ENCODE measurements around the gene DYRK4.
A peak's percentile ranks its signal among the peaks of the same experiment; 100 is the strongest.

Gene DYRK4

GRCh38 chr12:4591180-4591687, 29.2 kb downstream of the DYRK4 start:
- no peak overlapping the region for H3K4me2 ChIP-seq (ENCODE audit: low read length)
- peaks cover 33% of the 10 kb centered on the region for H3K27me3 ChIP-seq (ENCODE audit: control insufficient read depth, insufficient read depth, low read length)

DNA sequence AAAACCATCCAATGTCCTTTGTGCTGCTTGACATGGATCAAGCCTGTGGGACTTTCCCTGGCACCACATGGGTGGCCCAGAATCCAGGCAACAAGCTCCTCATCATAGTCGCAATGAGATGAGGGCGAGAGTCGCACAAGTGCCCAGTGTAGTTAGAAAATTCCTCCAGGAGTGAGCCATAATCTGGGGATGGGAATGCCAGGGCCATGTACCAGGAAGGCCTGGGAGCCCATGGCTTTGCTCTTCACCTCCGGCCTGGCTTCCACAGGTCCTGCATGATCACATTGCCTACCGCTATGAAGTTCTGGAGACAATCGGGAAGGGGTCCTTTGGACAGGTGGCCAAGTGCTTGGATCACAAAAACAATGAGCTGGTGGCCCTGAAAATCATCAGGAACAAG, 33.9 kb downstream of the DYRK4 start:
- Histone ChIP-seq H3K4me1 (ENCODE audit: control insufficient read depth, insufficient read depth, low read length) (no peaks in the 10 kb centered on the region), H3K36me3 (ENCODE audit: insufficient read depth, low read length) (no peaks in the 10 kb centered on the region), H3K9me3 (replicated peaks; ENCODE audit: low read length) (no peaks in the 10 kb centered on the region), H3K9ac (ENCODE audit: low read depth, low read length) (no peak overlapping the region), H3K4me2 (ENCODE audit: low read length) (no peak overlapping the region), H3K27me3 (ENCODE audit: control insufficient read depth, insufficient read depth, low read length) (peaks cover 26% of the 10 kb centered on the region), H3K4me3 (ENCODE audit: low read length) (no peak overlapping the region)

More at GRCh38 chr12:4591180-4591687, 29.2 kb downstream of the DYRK4 start:
- no peak overlapping the region for H3K9ac ChIP-seq (ENCODE audit: low read depth, low read length)
- H3K36me3 ChIP-seq (ENCODE audit: insufficient read depth, low read length): no peaks in the 10 kb centered on the region
- H3K9me3 ChIP-seq (replicated peaks; ENCODE audit: low read length): no peaks in the 10 kb centered on the region
- no peak overlapping the region for H3K4me3 ChIP-seq (ENCODE audit: low read length)
- no peaks in the 10 kb centered on the region for H3K4me1 ChIP-seq (ENCODE audit: control insufficient read depth, insufficient read depth, low read length)

- Histone ChIP-seq H3K36me3 (ENCODE audit: insufficient read depth, low read length) (no peaks in the 10 kb centered on the region), H3K9ac (ENCODE audit: low read depth, low read length) (no peak overlapping the region), H3K9me3 (replicated peaks; ENCODE audit: low read length) (no peaks in the 10 kb centered on the region), H3K4me2 (ENCODE audit: low read length) (no peak overlapping the region), H3K4me1 (ENCODE audit: control insufficient read depth, insufficient read depth, low read length) (peaks cover 3% of the 10 kb centered on the region), H3K27me3 (ENCODE audit: control insufficient read depth, insufficient read depth, low read length) (peaks cover 30% of the 10 kb centered on the region), H3K4me3 (ENCODE audit: low read length) (no peak overlapping the region)
Measured at GRCh38 chr12:4603421-4603820, 41.4 kb downstream of the DYRK4 start.

- Histone ChIP-seq H3K4me1 (ENCODE audit: control insufficient read depth, insufficient read depth, low read length) (peaks cover 3% of the 10 kb centered on the region), H3K27me3 (ENCODE audit: control insufficient read depth, insufficient read depth, low read length) (peaks cover 26% of the 10 kb centered on the region), H3K9me3 (replicated peaks; ENCODE audit: low read length) (no peaks in the 10 kb centered on the region), H3K9ac (ENCODE audit: low read depth, low read length) (no peak overlapping the region), H3K4me3 (ENCODE audit: low read length) (no peak overlapping the region), H3K36me3 (ENCODE audit: insufficient read depth, low read length) (no peaks in the 10 kb centered on the region), H3K4me2 (ENCODE audit: low read length) (no peak overlapping the region)
Measured at GRCh38 chr12:4603946-4604345, 41.9 kb downstream of the DYRK4 start.

DNA sequence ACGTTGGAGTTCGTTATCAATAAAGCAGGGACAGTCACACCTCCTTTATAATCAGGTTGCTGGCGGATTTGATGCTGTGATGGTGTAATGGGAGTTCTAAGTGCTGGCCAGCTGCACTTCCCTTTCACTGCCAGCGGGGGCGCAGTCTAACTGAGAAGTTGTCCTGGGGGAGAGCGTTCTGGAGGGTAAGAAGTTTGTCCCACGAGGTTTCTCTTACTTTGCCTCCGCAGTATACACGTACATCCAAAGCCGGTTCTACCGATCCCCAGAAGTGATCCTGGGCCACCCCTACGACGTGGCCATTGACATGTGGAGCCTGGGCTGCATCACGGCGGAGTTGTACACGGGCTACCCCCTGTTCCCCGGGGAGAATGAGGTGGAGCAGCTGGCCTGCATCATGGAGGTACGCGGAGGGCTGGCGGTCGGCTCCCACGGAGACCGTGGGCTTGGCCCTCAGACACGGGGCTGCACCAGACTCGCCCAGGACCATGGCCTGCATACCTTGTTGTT, 42.7 kb downstream of the DYRK4 start:
- Histone ChIP-seq H3K4me1 (ENCODE audit: control insufficient read depth, insufficient read depth, low read length) (peaks cover 3% of the 10 kb centered on the region), H3K36me3 (ENCODE audit: insufficient read depth, low read length) (no peaks in the 10 kb centered on the region), H3K4me2 (ENCODE audit: low read length) (peak overlapping the region; percentile 79), H3K9ac (ENCODE audit: low read depth, low read length) (peak overlapping the region; percentile 91), H3K27me3 (ENCODE audit: control insufficient read depth, insufficient read depth, low read length) (peaks cover 25% of the 10 kb centered on the region), H3K9me3 (replicated peaks; ENCODE audit: low read length) (no peaks in the 10 kb centered on the region), H3K4me3 (ENCODE audit: low read length) (peak overlapping the region; percentile 93)

DNA sequence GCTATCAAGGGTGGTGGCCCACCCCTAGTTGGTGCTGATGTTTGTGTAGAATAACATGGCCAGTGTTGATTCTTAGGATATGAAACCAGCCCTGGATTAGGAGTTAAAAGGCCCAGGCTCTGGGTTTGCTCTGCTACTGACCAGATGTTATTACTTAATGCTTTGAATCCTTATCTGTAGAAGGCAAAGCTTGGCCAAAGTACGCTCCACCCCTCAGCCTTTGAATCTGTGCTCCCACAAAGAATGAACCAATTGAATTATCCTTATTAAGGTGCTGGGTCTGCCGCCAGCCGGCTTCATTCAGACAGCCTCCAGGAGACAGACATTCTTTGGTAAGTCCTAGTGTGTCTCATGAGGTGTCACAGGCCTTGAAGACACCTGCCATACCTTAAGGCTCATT, 45.0 kb downstream of the DYRK4 start:
- Histone ChIP-seq H3K27me3 (ENCODE audit: control insufficient read depth, insufficient read depth, low read length) (peaks cover 18% of the 10 kb centered on the region), H3K9ac (ENCODE audit: low read depth, low read length) (no peak overlapping the region), H3K4me1 (ENCODE audit: control insufficient read depth, insufficient read depth, low read length) (peaks cover 3% of the 10 kb centered on the region), H3K36me3 (ENCODE audit: insufficient read depth, low read length) (no peaks in the 10 kb centered on the region), H3K4me2 (ENCODE audit: low read length) (no peak overlapping the region), H3K9me3 (replicated peaks; ENCODE audit: low read length) (no peaks in the 10 kb centered on the region), H3K4me3 (ENCODE audit: low read length) (no peak overlapping the region)

- peaks cover 3% of the 10 kb centered on the region for H3K4me1 ChIP-seq (ENCODE audit: control insufficient read depth, insufficient read depth, low read length)
- H3K4me2 ChIP-seq (ENCODE audit: low read length): no peak overlapping the region
- peaks cover 11% of the 10 kb centered on the region for H3K36me3 ChIP-seq (ENCODE audit: insufficient read depth, low read length)
Measured at GRCh38 chr12:4609071-4609470, 47.1 kb downstream of the DYRK4 start.

GRCh38 chr12:4610481-4610880, 48.5 kb downstream of the DYRK4 start:
- Histone ChIP-seq H3K4me1 (ENCODE audit: control insufficient read depth, insufficient read depth, low read length) (peaks cover 3% of the 10 kb centered on the region), H3K9me3 (replicated peaks; ENCODE audit: low read length) (no peaks in the 10 kb centered on the region), H3K27me3 (ENCODE audit: control insufficient read depth, insufficient read depth, low read length) (no peaks in the 10 kb centered on the region), H3K4me3 (ENCODE audit: low read length) (no peak overlapping the region), H3K4me2 (ENCODE audit: low read length) (no peak overlapping the region), H3K9ac (ENCODE audit: low read depth, low read length) (no peak overlapping the region), H3K36me3 (ENCODE audit: insufficient read depth, low read length) (peaks cover 15% of the 10 kb centered on the region)

More at GRCh38 chr12:4609071-4609470, 47.1 kb downstream of the DYRK4 start:
- no peaks in the 10 kb centered on the region for H3K27me3 ChIP-seq (ENCODE audit: control insufficient read depth, insufficient read depth, low read length)
- H3K4me3 ChIP-seq (ENCODE audit: low read length): no peak overlapping the region
- H3K9me3 ChIP-seq (replicated peaks; ENCODE audit: low read length): no peaks in the 10 kb centered on the region
- H3K9ac ChIP-seq (ENCODE audit: low read depth, low read length): no peak overlapping the region

- Histone ChIP-seq H3K4me1 (ENCODE audit: control insufficient read depth, insufficient read depth, low read length) (no peaks in the 10 kb centered on the region), H3K9ac (ENCODE audit: low read depth, low read length) (no peak overlapping the region), H3K36me3 (ENCODE audit: insufficient read depth, low read length) (peaks cover 15% of the 10 kb centered on the region), H3K27me3 (ENCODE audit: control insufficient read depth, insufficient read depth, low read length) (no peaks in the 10 kb centered on the region), H3K4me3 (ENCODE audit: low read length) (no peak overlapping the region), H3K9me3 (replicated peaks; ENCODE audit: low read length) (no peaks in the 10 kb centered on the region), H3K4me2 (ENCODE audit: low read length) (no peak overlapping the region)
Measured at GRCh38 chr12:4615667-4616066, 53.7 kb downstream of the DYRK4 start.

DNA sequence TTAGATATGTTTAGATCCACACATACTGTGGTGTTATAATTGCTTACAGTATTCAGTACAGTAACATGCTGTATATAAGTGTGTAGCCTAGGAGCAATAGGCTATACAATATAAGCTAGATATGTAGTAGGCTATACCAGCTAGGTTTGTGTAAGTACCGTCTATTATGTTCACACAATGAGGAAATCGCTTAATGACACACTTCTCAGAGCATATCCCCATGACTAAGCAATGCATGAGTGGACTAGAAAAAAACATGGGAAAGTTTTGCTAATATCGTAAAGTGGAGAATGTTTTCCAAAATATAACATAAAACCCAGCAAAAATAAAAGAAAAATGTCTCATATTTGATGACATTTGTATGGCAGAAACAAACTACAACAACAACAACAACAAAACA, 59.5 kb downstream of the DYRK4 start:
- Histone ChIP-seq H3K4me1 (ENCODE audit: control insufficient read depth, insufficient read depth, low read length) (no peaks in the 10 kb centered on the region), H3K27me3 (ENCODE audit: control insufficient read depth, insufficient read depth, low read length) (peaks cover 9% of the 10 kb centered on the region), H3K4me2 (ENCODE audit: low read length) (no peak overlapping the region), H3K36me3 (ENCODE audit: insufficient read depth, low read length) (no peaks in the 10 kb centered on the region), H3K9ac (ENCODE audit: low read depth, low read length) (no peak overlapping the region), H3K9me3 (replicated peaks; ENCODE audit: low read length) (no peaks in the 10 kb centered on the region), H3K4me3 (ENCODE audit: low read length) (no peak overlapping the region)

- H3K9me3 ChIP-seq (replicated peaks; ENCODE audit: low read length): no peaks in the 10 kb centered on the region
- H3K27me3 ChIP-seq (ENCODE audit: control insufficient read depth, insufficient read depth, low read length): peaks cover 23% of the 10 kb centered on the region
- no peaks in the 10 kb centered on the region for H3K36me3 ChIP-seq (ENCODE audit: insufficient read depth, low read length)
Measured at GRCh38 chr12:4626543-4626942, 64.5 kb downstream of the DYRK4 start.

DNA sequence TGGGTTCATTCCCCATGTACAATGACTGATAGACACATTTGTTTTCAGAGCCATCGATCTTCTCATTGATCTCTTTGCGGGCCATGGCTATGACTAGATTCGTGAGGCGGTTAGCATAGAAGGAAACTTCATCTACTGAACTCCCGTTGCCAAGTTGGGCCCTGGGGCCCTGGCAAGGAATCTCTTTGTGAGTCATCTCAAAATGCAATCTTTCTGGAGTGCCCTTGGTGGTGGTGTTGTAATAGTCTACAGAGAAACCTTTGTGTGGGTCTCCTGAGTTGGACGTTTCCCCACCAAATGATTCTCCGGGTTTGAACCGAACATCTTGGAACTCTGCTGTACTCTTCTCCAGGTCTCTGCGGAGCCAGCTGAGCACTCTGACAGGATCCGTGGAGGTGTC, 66.4 kb downstream of the DYRK4 start:
- H3K36me3 ChIP-seq (ENCODE audit: insufficient read depth, low read length): no peaks in the 10 kb centered on the region
- no peak overlapping the region for H3K4me2 ChIP-seq (ENCODE audit: low read length)
- H3K27me3 ChIP-seq (ENCODE audit: control insufficient read depth, insufficient read depth, low read length): peaks cover 24% of the 10 kb centered on the region
- no peak overlapping the region for H3K4me3 ChIP-seq (ENCODE audit: low read length)
- no peaks in the 10 kb centered on the region for H3K4me1 ChIP-seq (ENCODE audit: control insufficient read depth, insufficient read depth, low read length)
- H3K9me3 ChIP-seq (replicated peaks; ENCODE audit: low read length): no peaks in the 10 kb centered on the region
- no peak overlapping the region for H3K9ac ChIP-seq (ENCODE audit: low read depth, low read length)

More at GRCh38 chr12:4626543-4626942, 64.5 kb downstream of the DYRK4 start:
- H3K9ac ChIP-seq (ENCODE audit: low read depth, low read length): no peak overlapping the region
- H3K4me1 ChIP-seq (ENCODE audit: control insufficient read depth, insufficient read depth, low read length): no peaks in the 10 kb centered on the region
- no peak overlapping the region for H3K4me3 ChIP-seq (ENCODE audit: low read length)
- H3K4me2 ChIP-seq (ENCODE audit: low read length): no peak overlapping the region

All from skeletal muscle satellite cell (primary cell).